ENCODE results near the gene HTRA1.
A peak's percentile ranks its signal among the peaks of the same experiment; 100 is the strongest.

The HTRA1 gene

DNA sequence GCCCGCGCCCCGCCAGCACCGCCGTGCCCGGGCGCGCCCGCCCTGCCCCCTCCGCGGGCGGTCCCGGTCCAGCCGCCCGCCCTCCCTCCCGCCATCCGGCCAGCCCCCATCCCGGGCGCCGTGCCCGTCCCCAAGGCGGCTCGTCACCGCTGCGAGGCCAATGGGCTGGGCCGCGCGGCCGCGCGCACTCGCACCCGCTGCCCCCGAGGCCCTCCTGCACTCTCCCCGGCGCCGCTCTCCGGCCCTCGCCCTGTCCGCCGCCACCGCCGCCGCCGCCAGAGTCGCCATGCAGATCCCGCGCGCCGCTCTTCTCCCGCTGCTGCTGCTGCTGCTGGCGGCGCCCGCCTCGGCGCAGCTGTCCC lies at the start of gene HTRA1:
Gene HTRA1, plus strand, starts transcription at position 187 of the 362 bp plus-strand sequence. Its CDS starts 100 bp downstream, at position 287.
- no peak for DNase-seq (ENCODE audit: low spot score in 2 of 2)
- Mint-ChIP-seq H3K4me1 (peaks cover 13% of the 10 kb centered on the region), H3K4me3 (peak within 1 kb of the TSS; percentile 79), H3K9me3 (no peaks in the 10 kb centered on the region), H3K27me3 (peaks cover 78% of the 10 kb centered on the region), H3K36me3 (ENCODE audit: insufficient read depth) (no peaks in the 10 kb centered on the region), H3K27ac (ENCODE audit: low read depth) (no peak within 1 kb of the TSS)
- ATAC-seq (replicated peaks; ENCODE audit: extremely low read depth, poor library complexity, severe bottlenecking): no peak

- Mint-ChIP-seq H3K36me3 (ENCODE audit: insufficient read depth) (peaks cover 14% of the 10 kb centered on the region), H3K9me3 (no peaks in the 10 kb centered on the region), H3K4me3 (no peak overlapping the region), H3K4me1 (peaks cover 25% of the 10 kb centered on the region), H3K27me3 (no peaks in the 10 kb centered on the region), H3K27ac (ENCODE audit: low read depth) (no peak overlapping the region)
- no peak for DNase-seq (ENCODE audit: low spot score in 2 of 2)
- no peak for ATAC-seq (replicated peaks; ENCODE audit: extremely low read depth, poor library complexity, severe bottlenecking)
These were observed 48.0 kb upstream of the HTRA1 start for GRCh38 chr10:122413327-122413726.

DNA sequence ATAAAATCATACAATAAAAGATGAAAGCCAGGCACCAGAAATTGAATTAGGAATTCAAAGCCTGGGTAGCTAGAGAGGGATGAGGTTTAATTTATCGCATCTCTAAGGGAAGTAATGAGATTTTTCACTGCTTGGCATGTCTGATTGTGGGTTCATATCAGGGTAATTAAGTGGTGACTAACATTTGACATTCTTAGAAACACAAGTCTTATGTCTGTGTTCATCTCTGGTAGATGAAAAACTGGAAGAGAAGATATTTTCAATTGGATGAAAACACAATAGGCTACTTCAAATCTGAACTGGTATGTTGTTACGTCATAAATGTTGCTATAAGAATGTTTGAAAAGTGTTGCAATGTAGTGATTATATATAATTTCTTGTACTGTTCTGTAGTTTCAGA lies 43.7 kb upstream of the HTRA1 start:
- Mint-ChIP-seq H3K27me3 (no peaks in the 10 kb centered on the region), H3K9me3 (no peaks in the 10 kb centered on the region), H3K36me3 (ENCODE audit: insufficient read depth) (peaks cover 16% of the 10 kb centered on the region), H3K4me3 (no peak overlapping the region), H3K27ac (ENCODE audit: low read depth) (peak overlapping the region; percentile 23), H3K4me1 (peaks cover 54% of the 10 kb centered on the region)
- ATAC-seq (replicated peaks; ENCODE audit: extremely low read depth, poor library complexity, severe bottlenecking) (no peak), DNase-seq (ENCODE audit: low spot score in 2 of 2) (no peak)

- peaks cover 62% of the 10 kb centered on the region for H3K4me1 Mint-ChIP-seq
These were observed 42.3 kb upstream of the HTRA1 start for GRCh38 chr10:122419016-122419415.

GRCh38 chr10:122419876-122420623 lies 41.3 kb upstream of the HTRA1 start:
- Mint-ChIP-seq H3K4me1 (peaks cover 62% of the 10 kb centered on the region), H3K4me3 (peak overlapping the region; percentile 32), H3K9me3 (no peaks in the 10 kb centered on the region), H3K27me3 (no peaks in the 10 kb centered on the region), H3K27ac (ENCODE audit: low read depth) (peak overlapping the region; percentile 87), H3K36me3 (ENCODE audit: insufficient read depth) (peaks cover 9% of the 10 kb centered on the region)
- DNase-seq (ENCODE audit: low spot score in 2 of 2) (no peak), ATAC-seq (replicated peaks; ENCODE audit: extremely low read depth, poor library complexity, severe bottlenecking) (no peak)

More at GRCh38 chr10:122419016-122419415, 42.3 kb upstream of the HTRA1 start:
- no peak overlapping the region for H3K27ac Mint-ChIP-seq (ENCODE audit: low read depth)
- H3K27me3 Mint-ChIP-seq: no peaks in the 10 kb centered on the region
- H3K9me3 Mint-ChIP-seq: no peaks in the 10 kb centered on the region
- ATAC-seq (replicated peaks; ENCODE audit: extremely low read depth, poor library complexity, severe bottlenecking): no peak
- peaks cover 15% of the 10 kb centered on the region for H3K36me3 Mint-ChIP-seq (ENCODE audit: insufficient read depth)
- DNase-seq (ENCODE audit: low spot score in 2 of 2): no peak
- H3K4me3 Mint-ChIP-seq: no peak overlapping the region

DNA sequence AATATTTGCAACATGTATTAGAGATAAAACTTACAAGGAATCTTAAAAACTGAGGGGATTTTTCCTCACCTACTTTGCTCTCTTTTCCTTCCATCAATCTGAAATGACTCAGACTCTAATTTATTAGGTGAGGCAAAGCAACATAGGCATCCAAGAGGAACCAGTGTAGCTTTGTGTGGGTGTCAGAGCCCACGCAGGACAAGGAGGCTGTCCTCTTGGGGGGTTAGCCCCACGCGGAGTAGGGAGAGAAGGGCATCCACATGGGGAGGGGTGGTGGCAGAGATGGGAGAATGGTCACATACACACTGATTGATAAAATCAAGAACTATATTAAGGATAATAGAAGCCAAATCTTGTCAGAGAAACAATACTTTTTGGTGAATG lies 40.7 kb upstream of the HTRA1 start:
- Mint-ChIP-seq H3K36me3 (ENCODE audit: insufficient read depth) (peaks cover 5% of the 10 kb centered on the region), H3K4me1 (peaks cover 61% of the 10 kb centered on the region), H3K27ac (ENCODE audit: low read depth) (peak overlapping the region; percentile 87), H3K4me3 (peak overlapping the region; percentile 32), H3K27me3 (no peaks in the 10 kb centered on the region), H3K9me3 (no peaks in the 10 kb centered on the region)
- no peak for ATAC-seq (replicated peaks; ENCODE audit: extremely low read depth, poor library complexity, severe bottlenecking)
- no peak for DNase-seq (ENCODE audit: low spot score in 2 of 2)

- peak overlapping the region; percentile 32 for H3K4me3 Mint-ChIP-seq
- peak overlapping the region; percentile 87 for H3K27ac Mint-ChIP-seq (ENCODE audit: low read depth)
- ATAC-seq (replicated peaks; ENCODE audit: extremely low read depth, poor library complexity, severe bottlenecking) (no peak), DNase-seq (ENCODE audit: low spot score in 2 of 2) (no peak)
- peaks cover 60% of the 10 kb centered on the region for H3K4me1 Mint-ChIP-seq
- H3K36me3 Mint-ChIP-seq (ENCODE audit: insufficient read depth): peaks cover 5% of the 10 kb centered on the region
- H3K9me3 Mint-ChIP-seq: no peaks in the 10 kb centered on the region
- H3K27me3 Mint-ChIP-seq: no peaks in the 10 kb centered on the region
These were observed 40.2 kb upstream of the HTRA1 start for GRCh38 chr10:122421054-122421625.

- peaks cover 5% of the 10 kb centered on the region for H3K36me3 Mint-ChIP-seq (ENCODE audit: insufficient read depth)
- peak overlapping the region; percentile 87 for H3K27ac Mint-ChIP-seq (ENCODE audit: low read depth)
- peak overlapping the region; percentile 32 for H3K4me3 Mint-ChIP-seq
- H3K4me1 Mint-ChIP-seq: peaks cover 56% of the 10 kb centered on the region
- no peak for ATAC-seq (replicated peaks; ENCODE audit: extremely low read depth, poor library complexity, severe bottlenecking)
- no peaks in the 10 kb centered on the region for H3K27me3 Mint-ChIP-seq
- H3K9me3 Mint-ChIP-seq: no peaks in the 10 kb centered on the region
- DNase-seq (ENCODE audit: low spot score in 2 of 2): no peak
These were observed 39.6 kb upstream of the HTRA1 start for GRCh38 chr10:122421742-122422141.

DNA sequence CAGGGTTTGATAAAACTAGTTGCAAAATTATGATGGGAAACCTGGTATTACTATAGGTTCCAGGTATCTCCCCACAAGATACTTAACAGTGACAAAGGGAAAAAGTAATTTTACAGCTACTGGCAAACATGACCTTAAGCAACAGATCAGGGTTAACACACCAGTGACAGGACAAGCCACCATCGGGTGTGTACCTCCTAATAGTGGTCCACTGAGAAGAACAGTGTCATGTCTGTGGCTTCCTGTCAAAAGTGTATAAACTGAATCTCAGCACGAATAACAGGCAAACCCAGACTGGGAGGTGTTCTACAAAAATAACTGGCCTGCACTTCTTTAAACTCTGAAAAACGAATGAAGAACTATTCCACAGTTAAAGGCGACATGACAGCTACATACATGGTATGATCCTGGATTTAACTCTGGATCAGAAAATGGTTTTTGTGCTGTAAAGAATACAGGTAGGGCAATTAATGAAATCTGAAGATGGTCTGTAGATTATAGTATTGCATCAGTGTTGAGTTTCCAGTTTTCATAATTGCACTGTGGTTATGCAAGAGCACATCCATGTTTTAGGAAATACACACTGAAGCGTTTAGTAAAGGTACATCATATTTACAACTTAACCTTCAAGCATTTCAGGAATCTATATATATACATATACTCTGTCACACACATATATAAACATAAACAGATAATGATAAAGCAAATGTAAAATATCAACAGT lies 38.9 kb upstream of the HTRA1 start:
- H3K4me1 Mint-ChIP-seq: peaks cover 56% of the 10 kb centered on the region
- H3K27me3 Mint-ChIP-seq: no peaks in the 10 kb centered on the region
- peaks cover 8% of the 10 kb centered on the region for H3K36me3 Mint-ChIP-seq (ENCODE audit: insufficient read depth)
- DNase-seq (ENCODE audit: low spot score in 2 of 2) (peak in 1 of 2 donors; percentile 23), ATAC-seq (replicated peaks; ENCODE audit: extremely low read depth, poor library complexity, severe bottlenecking) (peak; percentile 95)
- H3K9me3 Mint-ChIP-seq: no peaks in the 10 kb centered on the region
- peak overlapping the region; percentile 74 for H3K27ac Mint-ChIP-seq (ENCODE audit: low read depth)
- peak overlapping the region; percentile 32 for H3K4me3 Mint-ChIP-seq

- no peaks in the 10 kb centered on the region for H3K9me3 Mint-ChIP-seq
- H3K4me1 Mint-ChIP-seq: peaks cover 42% of the 10 kb centered on the region
- no peaks in the 10 kb centered on the region for H3K27me3 Mint-ChIP-seq
- H3K4me3 Mint-ChIP-seq: no peak overlapping the region
- ATAC-seq (replicated peaks; ENCODE audit: extremely low read depth, poor library complexity, severe bottlenecking) (no peak), DNase-seq (ENCODE audit: low spot score in 2 of 2) (no peak)
- no peak overlapping the region for H3K27ac Mint-ChIP-seq (ENCODE audit: low read depth)
- H3K36me3 Mint-ChIP-seq (ENCODE audit: insufficient read depth): peaks cover 8% of the 10 kb centered on the region
These were observed 37.3 kb upstream of the HTRA1 start for GRCh38 chr10:122424059-122424458.

DNA sequence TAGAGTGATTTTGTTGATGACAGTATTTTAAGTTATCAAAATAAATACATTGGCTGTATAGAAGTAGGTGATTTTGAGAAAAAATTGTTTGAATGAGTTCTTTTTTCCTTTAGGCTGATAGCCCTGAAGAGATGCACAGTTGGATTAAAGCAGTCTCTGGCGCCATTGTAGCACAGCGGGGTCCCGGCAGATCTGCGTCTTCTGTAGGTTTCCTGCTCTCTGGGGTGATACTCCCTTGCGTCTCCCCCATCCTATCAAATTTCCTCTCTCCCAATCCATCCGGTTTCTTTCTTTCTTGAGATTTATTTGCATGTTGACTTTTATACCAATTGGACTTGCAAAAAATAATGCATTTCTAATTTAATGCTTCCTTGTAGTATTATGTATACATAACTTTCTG lies 34.5 kb upstream of the HTRA1 start:
- DNase-seq (ENCODE audit: low spot score in 2 of 2) (no peak), ATAC-seq (replicated peaks; ENCODE audit: extremely low read depth, poor library complexity, severe bottlenecking) (no peak)
- Mint-ChIP-seq H3K36me3 (ENCODE audit: insufficient read depth) (peaks cover 15% of the 10 kb centered on the region), H3K4me1 (peaks cover 27% of the 10 kb centered on the region), H3K4me3 (no peak overlapping the region), H3K27me3 (no peaks in the 10 kb centered on the region), H3K27ac (ENCODE audit: low read depth) (peak overlapping the region; percentile 64), H3K9me3 (no peaks in the 10 kb centered on the region)

DNA sequence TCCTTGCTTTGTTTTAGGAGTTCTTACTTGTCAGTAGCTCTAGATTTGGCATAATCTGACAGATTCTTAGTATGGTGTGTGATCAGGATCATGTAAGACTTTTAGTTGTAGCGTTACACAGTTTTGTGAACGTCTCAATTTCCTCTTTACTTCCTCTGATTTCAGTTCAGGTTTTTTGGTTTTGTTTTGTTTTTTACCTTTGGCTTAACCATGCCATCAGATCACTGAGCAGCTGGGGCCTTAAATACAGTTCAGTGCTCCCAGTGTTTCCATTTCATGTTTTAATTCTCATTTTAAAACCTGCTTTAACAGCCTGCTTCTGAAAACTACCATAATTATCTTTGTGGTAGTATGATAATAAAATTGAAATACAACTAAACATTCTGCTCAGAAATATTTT lies 34.1 kb upstream of the HTRA1 start:
- Mint-ChIP-seq H3K4me3 (no peak overlapping the region), H3K27me3 (no peaks in the 10 kb centered on the region), H3K9me3 (no peaks in the 10 kb centered on the region), H3K36me3 (ENCODE audit: insufficient read depth) (peaks cover 16% of the 10 kb centered on the region), H3K4me1 (peaks cover 22% of the 10 kb centered on the region), H3K27ac (ENCODE audit: low read depth) (peak overlapping the region; percentile 64)
- ATAC-seq (replicated peaks; ENCODE audit: extremely low read depth, poor library complexity, severe bottlenecking) (no peak), DNase-seq (ENCODE audit: low spot score in 2 of 2) (no peak)
